ENCODE measurements around the gene ATF4.

DNA sequence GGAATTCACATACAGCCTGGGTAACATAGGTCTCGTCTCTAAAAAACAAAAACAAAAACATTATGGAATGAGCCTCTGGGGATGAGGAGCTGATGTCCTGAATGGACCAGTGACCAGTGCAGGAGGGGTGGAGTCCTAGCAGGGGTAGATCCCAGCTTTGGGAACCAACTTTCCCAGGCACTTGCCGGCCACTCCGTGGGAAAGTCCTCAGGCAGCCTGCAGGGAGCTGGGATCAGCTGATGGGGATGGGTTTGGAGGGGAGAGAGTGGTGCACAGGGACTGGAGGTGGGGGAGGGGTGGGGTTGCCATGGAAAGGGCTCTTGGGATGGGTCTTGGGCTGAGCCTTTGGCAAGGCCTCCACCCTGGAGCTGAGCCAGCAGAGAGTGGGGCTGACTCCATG is 44.5 kb upstream of the ATF4 start:
- TF ChIP-seq MYC (IDR thresholded peaks at IDR 0.05; ENCODE audit: low read depth, low read length) (no peak), POLR2A (IDR thresholded peaks at IDR 0.05; ENCODE audit: extremely low read depth, insufficient read length) (no peak)
- TF ChIP-seq, protein P1, sequence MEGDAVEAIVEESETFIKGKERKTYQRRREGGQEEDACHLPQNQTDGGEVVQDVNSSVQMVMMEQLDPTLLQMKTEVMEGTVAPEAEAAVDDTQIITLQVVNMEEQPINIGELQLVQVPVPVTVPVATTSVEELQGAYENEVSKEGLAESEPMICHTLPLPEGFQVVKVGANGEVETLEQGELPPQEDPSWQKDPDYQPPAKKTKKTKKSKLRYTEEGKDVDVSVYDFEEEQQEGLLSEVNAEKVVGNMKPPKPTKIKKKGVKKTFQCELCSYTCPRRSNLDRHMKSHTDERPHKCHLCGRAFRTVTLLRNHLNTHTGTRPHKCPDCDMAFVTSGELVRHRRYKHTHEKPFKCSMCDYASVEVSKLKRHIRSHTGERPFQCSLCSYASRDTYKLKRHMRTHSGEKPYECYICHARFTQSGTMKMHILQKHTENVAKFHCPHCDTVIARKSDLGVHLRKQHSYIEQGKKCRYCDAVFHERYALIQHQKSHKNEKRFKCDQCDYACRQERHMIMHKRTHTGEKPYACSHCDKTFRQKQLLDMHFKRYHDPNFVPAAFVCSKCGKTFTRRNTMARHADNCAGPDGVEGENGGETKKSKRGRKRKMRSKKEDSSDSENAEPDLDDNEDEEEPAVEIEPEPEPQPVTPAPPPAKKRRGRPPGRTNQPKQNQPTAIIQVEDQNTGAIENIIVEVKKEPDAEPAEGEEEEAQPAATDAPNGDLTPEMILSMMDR (IDR thresholded peaks at IDR 0.05; ENCODE audit: low read depth, low read length), result no peak
- TF ChIP-seq, protein P2, sequence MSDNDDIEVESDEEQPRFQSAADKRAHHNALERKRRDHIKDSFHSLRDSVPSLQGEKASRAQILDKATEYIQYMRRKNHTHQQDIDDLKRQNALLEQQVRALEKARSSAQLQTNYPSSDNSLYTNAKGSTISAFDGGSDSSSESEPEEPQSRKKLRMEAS (IDR thresholded peaks at IDR 0.05; ENCODE audit: low read depth, low read length), result no peak

Measured in NB4 (cell line).